GM12875 (cell line): ENCODE measurements around the gene ARSA.

ENCODE experiments used
- H3K4me3 ChIP-seq: one replicate; pipeline ENCODE4 v1.5.1; 2011; ENCODE audit warnings: low read depth, low read length, control low read depth
- CTCF ChIP-seq: IDR thresholded peaks from 2 replicates; pipeline ENCODE4 v1.5.1; 2011; ENCODE audit warnings: low read depth, mild to moderate bottlenecking, control low read depth, inconsistent platforms, low read length, moderate library complexity, borderline replicate concordance; ENCODE audit not compliant: insufficient read depth

Gene ARSA

GRCh38 chr22:50602338-50602700 is 25.6 kb downstream of the ARSA start:
- TF ChIP-seq CTCF = no peak
- no peak overlapping the region for H3K4me3 ChIP-seq

GRCh38 chr22:50601669-50602337 is 26.1 kb downstream of the ARSA start:
- no peak overlapping the region for H3K4me3 ChIP-seq
- no peak for TF ChIP-seq CTCF

- no peak for TF ChIP-seq CTCF
- H3K4me3 ChIP-seq = no peak overlapping the region
These were observed 26.8 kb downstream of the ARSA start for GRCh38 chr22:50600967-50601668.

- H3K4me3 ChIP-seq = peak within 1 kb of the TSS; percentile 5
These were observed 27.4 kb downstream of the ARSA start, which contains the start of gene MAPK8IP2 for GRCh38 chr22:50600538-50600937. Gene MAPK8IP2, plus strand, starts transcription at chr22:50600793. Its CDS starts 26 bp downstream, at chr22:50600819.

GRCh38 chr22:50599816-50600455 is 28.0 kb downstream of the ARSA start:
- TF ChIP-seq CTCF = no peak
- H3K4me3 ChIP-seq = no peak overlapping the region

More at GRCh38 chr22:50600538-50600937, 27.4 kb downstream of the ARSA start, which contains the start of gene MAPK8IP2:
- TF ChIP-seq CTCF = no peak

- H3K4me3 ChIP-seq = no peak overlapping the region
- TF ChIP-seq CTCF = no peak
These were observed 30.9 kb downstream of the ARSA start for GRCh38 chr22:50597097-50597496.
